AG04449 (cell line): Measurements from ENCODE around the gene PRPSAP1.

ENCODE experiments used
- CTCF ChIA-PET: fragments of 350-600 bp; formaldehyde crosslinking; extraction: SDS; loops from one replicate; lab custom pipeline; 2021; ENCODE audit warnings: antibody characterized with exemption; lab: Yijun Ruan, JAX
- POLR2A ChIA-PET: fragments of 400-600, 350-600 bp; formaldehyde crosslinking; extraction: SDS; loops from one replicate; lab custom pipeline; 2020; ENCODE audit warnings: antibody characterized with exemption, inconsistent platforms; lab: Yijun Ruan, JAX
- DNase-seq: peaks from one replicate; pipeline ENCODE4 v3.0.0-alpha.2; 2010; ENCODE audit warnings: low read depth, low spot score
- H3K4me3 ChIP-seq: 2 replicates; pipeline ENCODE4 v1.5.1; 2011; ENCODE audit warnings: low read depth, mild to moderate bottlenecking, control low read depth, low read length
- TF ChIP-seq, protein P1 (sequence below): IDR thresholded peaks from one replicate; pipeline ENCODE4 v1.5.1; 2011; ENCODE audit warnings: mild to moderate bottlenecking, moderate library complexity, low read length, control low read depth, inconsistent platforms; ENCODE audit not compliant: insufficient read depth; ENCODE audit errors: missing control alignments

PRPSAP1 gene

DNA sequence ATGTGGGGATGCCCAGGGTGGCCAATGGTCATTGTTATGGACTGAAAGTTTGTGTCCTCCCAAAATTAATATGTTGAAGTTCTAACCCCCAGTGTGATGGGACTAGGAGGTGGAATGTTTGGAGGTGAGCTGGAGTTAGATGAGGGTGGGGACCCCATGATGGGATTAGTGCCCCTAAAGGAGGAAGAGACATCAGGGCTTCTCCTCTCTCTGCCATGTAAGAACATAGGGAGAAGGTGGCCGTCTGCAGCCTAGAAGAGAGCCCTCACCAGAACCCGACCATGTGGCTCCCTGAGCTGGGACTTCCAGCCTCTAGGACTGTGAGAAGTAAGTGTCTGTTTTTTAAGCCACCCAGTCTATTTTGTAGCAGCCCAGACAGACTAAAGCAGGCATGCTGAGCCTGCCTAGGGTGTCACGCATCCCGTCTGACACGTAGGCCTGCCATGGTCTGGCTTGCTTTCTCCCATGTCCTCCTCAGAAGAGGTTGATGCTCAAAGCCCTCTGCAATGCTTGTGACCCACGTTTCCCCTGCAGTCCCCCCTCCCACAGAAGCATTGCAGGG is 4.0 kb upstream of the PRPSAP1 start:
- TF ChIP-seq, protein P1, sequence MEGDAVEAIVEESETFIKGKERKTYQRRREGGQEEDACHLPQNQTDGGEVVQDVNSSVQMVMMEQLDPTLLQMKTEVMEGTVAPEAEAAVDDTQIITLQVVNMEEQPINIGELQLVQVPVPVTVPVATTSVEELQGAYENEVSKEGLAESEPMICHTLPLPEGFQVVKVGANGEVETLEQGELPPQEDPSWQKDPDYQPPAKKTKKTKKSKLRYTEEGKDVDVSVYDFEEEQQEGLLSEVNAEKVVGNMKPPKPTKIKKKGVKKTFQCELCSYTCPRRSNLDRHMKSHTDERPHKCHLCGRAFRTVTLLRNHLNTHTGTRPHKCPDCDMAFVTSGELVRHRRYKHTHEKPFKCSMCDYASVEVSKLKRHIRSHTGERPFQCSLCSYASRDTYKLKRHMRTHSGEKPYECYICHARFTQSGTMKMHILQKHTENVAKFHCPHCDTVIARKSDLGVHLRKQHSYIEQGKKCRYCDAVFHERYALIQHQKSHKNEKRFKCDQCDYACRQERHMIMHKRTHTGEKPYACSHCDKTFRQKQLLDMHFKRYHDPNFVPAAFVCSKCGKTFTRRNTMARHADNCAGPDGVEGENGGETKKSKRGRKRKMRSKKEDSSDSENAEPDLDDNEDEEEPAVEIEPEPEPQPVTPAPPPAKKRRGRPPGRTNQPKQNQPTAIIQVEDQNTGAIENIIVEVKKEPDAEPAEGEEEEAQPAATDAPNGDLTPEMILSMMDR: no peak
- CTCF ChIA-PET: interaction anchor here (1.8 to 8.2 kb wide), 3 partner anchors 13 to 40 kb away, joined by 5 to 67 read pairs (median 7); no protein-coding TSS in a partner anchor
- no peak overlapping the region for H3K4me3 ChIP-seq

DNA sequence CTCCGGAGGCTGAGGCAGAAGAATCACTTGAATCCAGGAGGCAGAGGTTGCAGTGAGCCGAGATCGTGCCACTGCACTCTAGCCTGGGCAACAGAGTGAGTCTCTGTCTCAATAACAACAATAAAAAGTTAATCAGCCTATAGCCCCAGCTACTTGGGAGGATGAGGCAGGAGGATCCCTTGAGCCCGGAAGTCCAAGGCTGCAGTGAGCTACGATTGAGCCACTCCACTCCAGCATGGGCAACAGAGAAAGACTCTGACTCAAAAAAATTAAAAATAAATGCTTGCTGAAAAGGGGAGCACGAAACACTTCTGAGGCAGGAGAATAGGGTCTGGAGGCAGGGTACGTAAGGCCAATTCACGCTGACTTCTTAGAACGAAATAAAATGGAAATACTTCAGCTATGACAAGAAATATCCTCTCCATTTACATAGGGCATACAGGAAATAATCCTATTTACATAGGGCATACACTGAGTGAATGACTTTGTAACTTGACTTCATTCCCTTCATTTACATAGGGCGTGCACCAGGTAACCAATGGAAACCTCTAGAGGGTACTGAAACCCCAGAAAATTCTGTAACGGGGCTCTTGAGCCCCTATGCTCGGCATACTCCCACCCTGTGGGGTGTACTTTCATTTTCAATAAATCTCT is 3.2 kb upstream of the PRPSAP1 start:
- TF ChIP-seq, protein P1: no peak
- ChIA-PET POLR2A (interaction anchor here (0.5 to 0.6 kb wide), 2 partner anchors 13 to 15 kb away, joined by 3 read pairs; no protein-coding TSS in a partner anchor), CTCF (interaction anchor here (1.8 to 8.2 kb wide), 3 partner anchors 13 to 41 kb away, joined by 5 to 67 read pairs (median 7); no protein-coding TSS in a partner anchor)

More for the DNA sequence above, 4.0 kb upstream of the PRPSAP1 start:
- POLR2A ChIA-PET: interaction anchor here (0.5 to 0.7 kb wide), 3 partner anchors 13 to 27 kb away, joined by 3 read pairs; partner anchors contain the start of gene SPHK1
- DNase-seq: no peak

DNA sequence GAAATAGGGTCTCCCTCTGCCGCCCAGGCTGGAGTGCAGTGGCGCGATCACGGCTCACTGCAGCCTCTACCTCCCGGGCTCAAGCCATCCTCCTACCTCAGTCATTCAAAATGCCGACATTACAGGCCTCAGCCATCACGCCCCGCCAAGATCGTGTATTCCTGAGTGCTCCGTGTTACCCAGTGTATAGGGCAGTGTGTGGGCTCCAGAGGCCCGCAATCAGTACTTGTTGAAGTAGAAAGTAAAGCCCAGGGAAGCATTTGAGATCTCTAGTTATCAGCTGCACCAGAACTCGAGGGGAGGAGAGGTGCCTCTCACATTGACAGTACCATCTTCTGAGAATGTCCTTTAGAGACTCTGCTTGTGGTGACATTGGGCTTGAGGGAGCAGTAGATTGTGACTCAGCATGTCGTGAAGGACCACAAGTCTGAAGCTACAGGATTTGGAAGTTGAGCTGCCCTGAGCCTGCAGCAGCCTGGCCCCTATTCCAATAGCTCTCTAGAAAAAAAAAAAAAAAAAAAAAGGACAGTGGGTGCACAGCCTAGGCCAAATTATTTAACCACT is 1.1 kb upstream of the PRPSAP1 start:
- CTCF ChIA-PET: interaction anchor here (1.2 to 8.2 kb wide), 9 partner anchors 8 to 55 kb away, joined by 3 to 74 read pairs (median 16); partner anchors contain the start of gene SPHK1
- POLR2A ChIA-PET: interaction anchor here (0.6 to 2.9 kb wide), 3 partner anchors 16 to 143 kb away, joined by 3 to 15 read pairs (median 3); no protein-coding TSS in a partner anchor
- TF ChIP-seq, protein P1: no peak
- H3K4me3 ChIP-seq: 0 out of 2 replicates have a peak overlapping the region, but pooled peaks have one; percentile 6
- DNase-seq: no peak

More for the DNA sequence above, 3.2 kb upstream of the PRPSAP1 start:
- DNase-seq: no peak
- H3K4me3 ChIP-seq: no peak overlapping the region

DNA sequence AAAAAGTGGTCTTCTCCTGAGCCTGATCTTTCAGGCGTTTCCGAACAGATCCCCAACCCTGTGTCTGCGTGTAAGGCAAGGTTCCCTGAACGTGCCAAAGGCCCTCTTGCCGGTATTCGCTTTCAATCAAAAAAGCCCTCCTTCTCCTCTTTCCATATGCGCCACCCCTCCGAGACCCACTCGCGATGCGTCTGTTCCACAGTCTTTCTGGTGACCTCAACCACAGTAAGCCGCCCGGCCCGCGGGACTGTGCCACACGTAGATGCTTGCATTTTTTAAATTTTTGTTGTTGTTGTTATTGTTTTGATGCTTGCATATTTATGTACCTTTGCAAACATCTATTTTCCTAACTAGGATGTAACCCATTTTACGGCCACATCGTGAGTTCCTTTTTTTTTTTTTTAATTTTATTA is 607 bp upstream of the PRPSAP1 start:
- POLR2A ChIA-PET: interaction anchor here (0.6 to 3.8 kb wide), 5 partner anchors 9 to 143 kb away, joined by 3 to 47 read pairs (median 4); partner anchors contain the start of gene SPHK1
- CTCF ChIA-PET: interaction anchor here (0.7 to 4.2 kb wide), 14 partner anchors 10 to 54 kb away, joined by 3 to 74 read pairs (median 4); partner anchors contain the start of genes QRICH2 and SPHK1
- TF ChIP-seq, protein P1: no peak
- peak overlapping the region; percentile 90 for H3K4me3 ChIP-seq
- no peak for DNase-seq

DNA sequence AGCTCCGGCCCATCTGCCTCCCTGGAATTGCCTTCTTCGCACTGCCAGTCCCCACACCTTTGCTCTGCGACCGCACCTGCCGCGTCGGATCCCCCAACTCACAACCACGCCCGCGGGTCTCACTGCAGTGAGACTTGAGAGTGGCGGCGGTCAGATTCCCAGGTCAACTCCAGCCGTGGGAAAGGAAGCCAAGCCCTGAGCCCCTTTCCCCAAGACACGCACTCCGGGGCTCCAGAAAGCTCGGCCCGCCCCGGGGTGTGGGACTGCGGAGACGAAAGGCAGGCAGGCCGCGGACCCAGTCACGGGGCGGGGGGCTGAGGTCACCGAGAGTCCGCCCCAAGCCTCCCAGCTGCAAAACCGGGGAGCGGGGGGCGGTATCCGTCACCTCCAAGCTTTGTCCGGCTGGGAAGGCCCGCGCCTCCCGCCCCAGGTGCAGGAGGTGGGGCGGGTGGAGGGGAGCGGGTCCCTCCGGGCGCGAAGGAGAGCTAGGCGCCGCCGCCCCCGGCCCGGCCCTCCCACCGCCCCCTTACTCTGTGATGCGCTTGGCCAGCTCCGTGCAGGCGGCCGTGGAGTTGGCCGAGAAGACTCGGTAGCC is 615 bp downstream of the PRPSAP1 start:
- CTCF ChIA-PET: interaction anchor here (1.0 to 4.2 kb wide), 12 partner anchors 9 to 127 kb away, joined by 3 to 74 read pairs (median 7); partner anchors contain the start of genes QRICH2 and SPHK1
- DNase-seq: no peak
- POLR2A ChIA-PET: interaction anchor here (0.8 to 3.8 kb wide), 7 partner anchors 7 to 145 kb away, joined by 3 to 47 read pairs (median 4); partner anchors contain the start of gene SPHK1

More for the DNA sequence above, 615 bp downstream of the PRPSAP1 start:
- H3K4me3 ChIP-seq: peak overlapping the region; percentile 90
- TF ChIP-seq, protein P1: no peak
